Mucosa of rectum (tissue), 2 donors: Measurements from ENCODE around the gene ARSG.

Source experiments
- H3K27ac ChIP-seq, 2 donors: one replicate each; pipeline ENCODE4 v1.7.0; 2013; ENCODE audit warnings: inconsistent platforms in 2 of 2, low read depth in 2 of 2, low read length in 2 of 2
- H3K27me3 ChIP-seq, 2 donors: one replicate each; pipeline ENCODE4 v1.7.0; 2013; ENCODE audit warnings: low read length in 2 of 2; ENCODE audit not compliant: control insufficient read depth in 2 of 2, insufficient read depth in 2 of 2
- H3K36me3 ChIP-seq, 2 donors: one replicate each; pipeline ENCODE4 v1.7.0; 2013; ENCODE audit warnings: low read length in 2 of 2; ENCODE audit not compliant: control insufficient read depth in 2 of 2, insufficient read depth in 2 of 2
- H3K4me1 ChIP-seq, 2 donors: one replicate each; pipeline ENCODE4 v1.7.0; 2013; ENCODE audit warnings: low read length in 2 of 2, mild to moderate bottlenecking in 1 of 2; ENCODE audit not compliant: control insufficient read depth in 2 of 2, insufficient read depth in 2 of 2
- H3K4me3 ChIP-seq, 2 donors: one replicate each; pipeline ENCODE4 v1.7.0; 2013; ENCODE audit warnings: low read length in 2 of 2
- H3K9ac ChIP-seq, 2 donors: one replicate each; pipeline ENCODE4 v1.7.0; 2013; ENCODE audit warnings: low read length in 2 of 2, low read depth in 1 of 2, mild to moderate bottlenecking in 1 of 2
- H3K9me3 ChIP-seq, 2 donors: one replicate each; pipeline ENCODE4 v1.7.0; 2013; ENCODE audit warnings: low read length in 2 of 2; ENCODE audit not compliant: control insufficient read depth in 2 of 2
- donor health status: healthy.
- donor health status: Normal muscosa, but diverticular disease.

The ARSG gene

DNA sequence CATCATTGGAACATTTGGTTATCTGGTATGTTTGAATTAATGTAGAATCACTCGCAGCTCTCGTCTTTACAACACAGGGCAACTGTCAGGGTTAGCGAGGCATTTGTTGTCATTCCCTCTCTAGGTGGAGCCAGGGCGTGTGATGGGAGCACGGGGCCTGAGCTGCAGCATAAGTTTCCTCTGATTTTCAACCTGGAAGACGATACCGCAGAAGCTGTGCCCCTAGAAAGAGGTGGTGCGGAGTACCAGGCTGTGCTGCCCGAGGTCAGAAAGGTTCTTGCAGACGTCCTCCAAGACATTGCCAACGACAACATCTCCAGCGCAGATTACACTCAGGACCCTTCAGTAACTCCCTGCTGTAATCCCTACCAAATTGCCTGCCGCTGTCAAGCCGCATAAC, 128.8 kb downstream of the ARSG start:
- no peaks in the 10 kb centered on the region for H3K4me1 ChIP-seq
- H3K27ac ChIP-seq = no peak overlapping the region
- H3K36me3 ChIP-seq = peaks cover 32 to 42% of the 10 kb centered on the region in 2 donors
- H3K4me3 ChIP-seq = no peak overlapping the region
- H3K27me3 ChIP-seq = no peaks in the 10 kb centered on the region
- H3K9ac ChIP-seq = no peak overlapping the region
- H3K9me3 ChIP-seq = no peaks in the 10 kb centered on the region

DNA sequence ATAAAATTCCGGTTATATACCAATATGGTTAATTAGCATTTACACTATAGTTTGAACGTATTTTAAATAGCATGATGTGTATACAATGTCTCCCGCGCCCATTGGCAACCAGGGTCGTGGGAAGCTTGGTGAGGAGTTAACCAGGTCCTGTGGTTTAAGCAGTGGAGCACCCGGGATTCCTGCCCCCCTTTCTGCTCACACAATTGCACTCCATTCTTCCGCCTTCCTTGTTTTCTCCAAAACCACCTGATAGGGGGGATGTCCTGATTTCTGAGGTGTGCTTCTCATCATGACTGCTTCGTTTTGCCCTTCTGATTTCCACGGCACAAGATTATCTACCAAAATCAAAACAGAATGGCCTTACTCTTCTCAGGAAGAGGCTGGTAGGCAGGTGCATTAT, 130.2 kb downstream of the ARSG start:
- no peak overlapping the region for H3K9ac ChIP-seq
- no peaks in the 10 kb centered on the region for H3K27me3 ChIP-seq
- H3K36me3 ChIP-seq = peaks cover 38 to 52% of the 10 kb centered on the region in 2 donors
- no peaks in the 10 kb centered on the region for H3K9me3 ChIP-seq
- H3K27ac ChIP-seq = no peak overlapping the region
- H3K4me1 ChIP-seq = no peaks in the 10 kb centered on the region
- no peak overlapping the region for H3K4me3 ChIP-seq

DNA sequence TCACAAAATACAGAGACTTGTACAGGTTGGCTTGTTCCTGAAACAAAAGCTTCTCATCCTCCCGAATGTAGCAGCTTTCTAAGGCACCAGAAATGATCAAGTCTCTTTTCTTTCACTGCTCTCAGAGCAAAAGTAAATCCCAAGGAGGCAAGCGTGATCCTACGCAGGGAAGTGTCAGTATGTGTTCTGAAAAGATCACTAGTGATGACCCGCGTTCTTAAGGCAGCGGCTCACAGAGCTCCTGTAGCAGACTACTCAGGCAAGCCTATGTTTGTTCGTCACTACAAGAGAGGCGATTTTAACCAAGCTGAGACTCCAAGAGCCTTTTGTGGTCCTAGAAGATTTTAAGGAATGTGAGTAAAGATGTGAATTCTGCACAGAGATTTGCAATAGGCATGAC, 131.5 kb downstream of the ARSG start:
- H3K27ac ChIP-seq = no peak overlapping the region
- H3K4me3 ChIP-seq = no peak overlapping the region
- no peaks in the 10 kb centered on the region for H3K9me3 ChIP-seq
- H3K9ac ChIP-seq = no peak overlapping the region
- H3K36me3 ChIP-seq = peaks cover 46 to 63% of the 10 kb centered on the region in 2 donors
- H3K27me3 ChIP-seq = no peaks in the 10 kb centered on the region
- no peaks in the 10 kb centered on the region for H3K4me1 ChIP-seq

DNA sequence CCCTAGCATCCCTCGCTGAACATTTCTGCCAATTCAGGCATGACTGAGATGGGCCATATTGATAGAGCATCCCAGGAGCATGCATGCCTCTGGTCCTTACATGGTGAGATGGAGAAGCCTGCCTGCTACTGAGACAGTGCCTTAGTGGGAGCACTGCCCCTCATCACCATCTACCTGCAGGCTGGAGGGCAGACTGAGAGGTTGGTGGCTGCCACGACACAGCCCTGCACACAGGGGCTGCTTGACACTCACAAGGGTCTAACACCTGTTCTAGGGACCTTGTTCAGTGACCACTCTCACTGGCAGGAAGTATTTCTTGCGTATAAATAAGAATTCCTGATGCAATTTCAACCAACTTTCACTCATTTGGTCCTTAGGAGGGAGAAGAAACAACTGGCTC, 132.0 kb downstream of the ARSG start:
- Histone ChIP-seq H3K36me3 (peaks cover 48 to 66% of the 10 kb centered on the region in 2 donors), H3K4me3 (no peak overlapping the region), H3K9ac (no peak overlapping the region), H3K27ac (no peak overlapping the region), H3K4me1 (no peaks in the 10 kb centered on the region), H3K27me3 (no peaks in the 10 kb centered on the region), H3K9me3 (no peaks in the 10 kb centered on the region)

DNA sequence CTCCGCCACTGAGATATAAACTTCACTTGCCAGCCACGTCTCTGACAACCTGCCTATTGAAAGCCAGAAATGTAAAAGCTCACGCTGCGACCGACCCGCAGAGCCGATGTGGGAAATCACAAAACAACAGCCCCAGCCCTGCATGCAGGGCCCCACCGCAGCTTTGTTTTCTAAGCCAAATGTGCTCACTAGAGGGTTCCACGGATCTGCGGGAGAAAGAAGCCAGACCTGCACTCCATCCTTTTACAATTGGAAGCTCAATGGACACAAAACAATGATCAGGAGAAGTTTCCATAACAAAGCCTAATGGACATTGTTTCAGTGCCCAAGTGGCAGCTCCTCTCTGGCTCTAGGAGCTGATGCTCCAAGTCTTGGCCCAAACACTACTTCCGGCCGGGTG, 132.9 kb downstream of the ARSG start:
- no peak overlapping the region for H3K27ac ChIP-seq
- no peak overlapping the region for H3K4me3 ChIP-seq
- peaks cover 57 to 75% of the 10 kb centered on the region in 2 donors for H3K36me3 ChIP-seq
- no peak overlapping the region for H3K9ac ChIP-seq
- no peaks in the 10 kb centered on the region for H3K27me3 ChIP-seq
- H3K4me1 ChIP-seq = no peaks in the 10 kb centered on the region
- no peaks in the 10 kb centered on the region for H3K9me3 ChIP-seq

DNA sequence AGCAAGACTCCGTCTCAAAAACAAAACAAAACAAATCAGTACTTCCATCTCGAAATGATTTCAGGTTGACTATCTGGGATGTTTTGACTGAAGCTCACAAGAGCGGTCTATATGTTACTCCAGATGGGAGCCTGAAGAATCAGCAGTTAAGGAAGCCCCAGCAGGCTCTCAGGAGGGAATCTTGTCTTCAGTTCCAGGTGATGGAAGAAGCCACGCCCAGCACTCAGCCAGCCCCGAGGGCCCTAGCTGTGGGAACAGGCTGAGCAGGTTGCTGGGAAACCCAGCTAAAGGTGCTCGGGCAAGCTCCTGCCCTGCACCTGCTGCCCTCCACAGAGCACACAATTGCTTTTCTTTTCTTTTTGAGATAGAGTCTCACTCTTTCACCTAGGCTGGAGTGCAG, 133.6 kb downstream of the ARSG start:
- Histone ChIP-seq H3K27ac (no peak overlapping the region), H3K4me1 (no peaks in the 10 kb centered on the region), H3K36me3 (peaks cover 59 to 73% of the 10 kb centered on the region in 2 donors), H3K27me3 (no peaks in the 10 kb centered on the region), H3K9me3 (no peaks in the 10 kb centered on the region), H3K4me3 (no peak overlapping the region), H3K9ac (no peak overlapping the region)

DNA sequence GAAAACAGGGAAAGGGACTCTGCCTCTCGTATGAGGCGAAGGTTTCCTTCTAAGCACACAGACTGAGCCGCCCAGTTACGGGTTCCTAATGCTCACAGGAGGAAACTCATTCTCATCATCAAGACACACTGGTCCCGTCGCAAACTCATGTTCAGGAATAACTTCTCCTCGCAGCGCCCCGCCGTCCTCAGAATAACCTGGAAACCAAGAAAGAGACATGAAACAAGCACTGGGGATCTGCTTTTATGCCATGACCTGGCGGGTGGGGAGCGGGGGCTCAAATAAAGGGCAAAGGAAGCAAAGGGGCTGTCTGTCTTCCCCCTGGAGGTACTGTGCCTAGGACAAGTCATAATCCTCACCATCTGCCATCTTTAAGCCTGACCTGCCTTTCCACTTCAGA, 134.7 kb downstream of the ARSG start:
- Histone ChIP-seq H3K27ac (no peak overlapping the region), H3K36me3 (peaks cover 60 to 73% of the 10 kb centered on the region in 2 donors), H3K9ac (no peak overlapping the region), H3K4me1 (no peaks in the 10 kb centered on the region), H3K9me3 (no peaks in the 10 kb centered on the region), H3K4me3 (no peak overlapping the region), H3K27me3 (no peaks in the 10 kb centered on the region)

DNA sequence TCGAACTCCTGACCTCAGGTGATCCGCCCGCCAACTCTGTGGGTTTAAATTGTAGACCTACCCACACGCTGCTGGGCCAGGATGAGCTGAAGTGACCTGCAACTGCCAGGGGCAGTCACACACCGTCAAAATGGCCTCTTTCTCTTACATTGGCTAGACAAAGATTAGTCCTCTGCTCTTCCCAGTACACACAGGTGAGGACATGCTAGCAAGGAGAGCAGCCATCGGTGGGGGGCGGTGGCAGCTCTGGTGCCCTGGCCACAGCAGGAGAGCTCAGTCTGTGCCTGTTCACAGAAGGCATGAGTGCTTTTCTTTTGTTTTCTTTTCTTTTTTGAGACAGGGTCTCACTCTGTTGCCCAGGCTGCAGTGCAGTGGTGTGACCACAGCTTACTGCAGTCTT, 136.3 kb downstream of the ARSG start:
- Histone ChIP-seq H3K9me3 (no peaks in the 10 kb centered on the region), H3K27me3 (no peaks in the 10 kb centered on the region), H3K27ac (no peak overlapping the region), H3K9ac (no peak overlapping the region), H3K36me3 (peaks cover 71 to 82% of the 10 kb centered on the region in 2 donors), H3K4me3 (no peak overlapping the region), H3K4me1 (no peaks in the 10 kb centered on the region)

DNA sequence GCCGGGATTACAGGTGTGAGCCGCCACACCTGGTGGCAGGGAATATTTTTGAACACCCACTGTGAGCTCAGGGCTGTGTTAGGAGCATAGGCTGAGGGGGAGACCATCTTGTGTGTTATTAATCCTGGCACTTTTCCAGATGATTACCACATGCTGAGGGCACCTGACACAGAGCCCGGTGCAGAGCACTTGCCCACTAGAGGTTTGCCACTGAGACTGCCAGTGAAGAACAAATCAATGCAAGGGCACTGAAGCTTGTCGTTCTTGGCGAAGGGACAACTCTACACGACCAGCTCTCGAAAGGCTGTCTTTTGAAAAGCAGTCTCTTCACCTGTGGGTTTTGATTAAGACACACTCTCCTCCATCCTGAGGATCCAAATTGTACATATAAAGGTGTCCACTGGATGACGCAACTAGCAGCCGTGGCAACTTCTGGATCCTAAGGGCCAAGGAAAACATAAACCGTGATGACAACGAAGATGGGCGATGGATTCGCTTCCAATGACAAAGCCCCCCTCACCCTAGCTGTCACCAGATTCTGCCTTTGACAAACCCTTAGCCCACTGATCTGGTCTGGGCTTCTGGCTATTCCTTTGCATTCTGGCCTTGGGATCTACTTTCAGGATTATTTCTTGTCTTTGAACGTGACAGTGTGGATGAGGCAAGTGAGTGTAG, 137.3 kb downstream of the ARSG start:
- Histone ChIP-seq H3K27me3 (no peaks in the 10 kb centered on the region), H3K27ac (no peak overlapping the region), H3K4me3 (no peak overlapping the region), H3K36me3 (peaks cover 72 to 83% of the 10 kb centered on the region in 2 donors), H3K4me1 (no peaks in the 10 kb centered on the region), H3K9ac (no peak overlapping the region), H3K9me3 (no peaks in the 10 kb centered on the region)

DNA sequence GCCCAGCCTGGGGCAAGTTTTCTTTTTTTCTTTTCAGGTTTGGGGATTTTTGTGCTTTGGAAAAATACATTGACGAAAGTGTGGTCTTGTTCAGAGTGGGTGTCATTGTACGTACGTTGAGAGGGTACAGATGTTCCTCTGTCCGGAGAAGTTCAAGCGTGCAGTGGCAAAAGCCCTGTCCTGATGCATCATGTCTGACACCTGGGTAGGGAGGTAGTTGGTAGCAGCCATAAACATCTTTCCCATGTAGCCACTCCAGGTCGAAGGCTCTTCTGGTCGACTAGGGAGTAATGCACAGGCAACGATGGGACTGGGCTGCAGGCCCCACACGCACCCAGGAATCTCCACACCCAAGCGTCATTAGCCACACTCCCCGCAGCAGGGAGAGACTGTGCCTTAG, 138.6 kb downstream of the ARSG start:
- peaks cover 73 to 83% of the 10 kb centered on the region in 2 donors for H3K36me3 ChIP-seq

More for the DNA sequence above, 138.6 kb downstream of the ARSG start:
- no peaks in the 10 kb centered on the region for H3K4me1 ChIP-seq
- no peaks in the 10 kb centered on the region for H3K9me3 ChIP-seq
- no peak overlapping the region for H3K27ac ChIP-seq
- H3K9ac ChIP-seq = no peak overlapping the region
- no peaks in the 10 kb centered on the region for H3K27me3 ChIP-seq
- no peak overlapping the region for H3K4me3 ChIP-seq
